G401 (cell line): ENCODE measurements around the gene NOP14. TPM values are rescaled to one million over a fixed set of nuclear protein-coding genes. Genes with fewer than 3 reads are reported as not detected.
"Not testable (repeated sequence)": the region's sequence is repeated elsewhere in the genome, so short reads cannot be mapped to it uniquely, and the experiment has no call there.

Experiments used
- DNase-seq: peaks from one replicate; pipeline ENCODE4 v3.0.0-alpha.2; 2015; ENCODE audit warnings: low spot score
- in situ Hi-C: cut with HindIII; loops from 2 replicates; pipeline ENCODE4 v1.10.0; 2016; ENCODE audit warnings: low sequenced_read_pairs, mixed read lengths
- total RNA-seq: library from RNA; depleted of rRNA; stranded (reverse); fragments of >200 nt; shearing (Covaris generic); gene quantifications from 2 replicates; pipeline ENCODE4 v1.2.3, GENCODE V29; 2014

Gene NOP14
- total RNA-seq, 1 experiment from 2014 or later: 55.4 TPM

DNA sequence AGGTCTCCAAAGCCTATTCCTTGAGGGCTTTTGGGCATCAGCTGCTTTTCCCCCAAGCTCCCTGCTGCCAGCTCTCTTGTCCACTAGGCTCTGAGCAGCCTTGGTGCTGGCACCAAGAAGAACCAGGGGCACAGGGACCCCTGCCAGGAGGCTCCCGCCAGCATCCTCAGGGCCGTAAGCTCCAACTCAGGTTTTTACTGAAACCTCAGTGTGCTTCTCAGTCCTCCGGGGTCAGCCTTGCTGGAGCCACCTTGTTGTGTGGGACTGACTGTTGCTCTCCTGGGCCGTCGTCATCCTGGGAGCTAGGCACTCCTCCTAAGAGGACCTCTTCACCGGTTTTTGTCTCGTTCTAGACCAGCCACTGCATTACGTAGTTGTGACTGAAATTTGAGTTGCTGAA is 38.9 kb downstream of the NOP14 start:
- in situ Hi-C loops: loop anchor here (5.0 kb wide), 1 partner anchor 57 kb away; no protein-coding TSS in a partner anchor
- DNase-seq: no peak

DNA sequence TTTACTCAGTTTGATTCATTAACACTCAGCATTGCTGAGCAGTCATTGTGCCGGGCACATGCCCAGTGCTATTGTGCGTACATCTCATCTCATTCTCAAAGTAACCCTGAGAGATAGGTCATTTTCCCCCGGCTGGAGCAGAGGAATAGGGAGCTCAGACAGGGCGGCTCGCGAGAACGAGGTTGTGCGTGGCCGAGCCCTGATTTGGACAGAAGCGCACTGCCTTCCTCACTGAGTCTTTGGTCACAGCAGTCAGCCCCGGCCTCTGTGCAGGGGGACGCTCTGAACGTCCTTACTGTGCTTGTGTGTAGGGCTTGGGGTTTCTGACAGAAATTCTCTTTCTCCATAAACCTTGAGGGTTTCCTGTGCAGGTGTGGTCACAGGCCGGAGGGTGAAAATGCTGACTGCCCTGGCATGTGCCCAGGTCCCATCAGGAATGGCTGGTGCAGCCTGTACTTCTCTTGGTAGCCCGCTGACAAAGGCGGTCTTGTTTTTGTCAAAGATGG is 39.5 kb downstream of the NOP14 start:
- peak; percentile 77 for DNase-seq
- in situ Hi-C loops: loop anchor here (5.0 kb wide), 1 partner anchor 56 kb away; no protein-coding TSS in a partner anchor

DNA sequence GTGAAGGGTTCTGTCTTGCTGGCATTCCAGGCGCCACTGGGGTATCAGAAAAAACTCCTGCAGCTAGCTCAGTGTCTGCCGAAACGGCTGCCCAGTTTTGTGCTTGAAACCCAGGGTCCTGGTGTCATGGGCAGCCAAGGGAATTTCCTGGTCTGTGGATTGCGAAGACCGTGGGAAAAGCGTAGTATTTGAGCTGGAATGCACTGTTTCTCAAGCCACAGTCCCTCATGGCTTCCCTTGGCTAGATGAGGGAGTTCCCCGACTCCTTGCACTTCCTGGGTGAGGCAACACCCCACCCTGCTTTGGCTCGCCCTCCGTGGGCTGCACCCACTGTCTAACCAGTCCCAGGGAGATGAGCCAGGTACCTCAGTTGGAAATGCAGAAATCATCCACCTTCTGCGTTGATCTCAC is 40.1 kb downstream of the NOP14 start:
- DNase-seq: no peak
- in situ Hi-C loops: loop anchor here (5.0 kb wide), 1 partner anchor 56 kb away; no protein-coding TSS in a partner anchor

DNA sequence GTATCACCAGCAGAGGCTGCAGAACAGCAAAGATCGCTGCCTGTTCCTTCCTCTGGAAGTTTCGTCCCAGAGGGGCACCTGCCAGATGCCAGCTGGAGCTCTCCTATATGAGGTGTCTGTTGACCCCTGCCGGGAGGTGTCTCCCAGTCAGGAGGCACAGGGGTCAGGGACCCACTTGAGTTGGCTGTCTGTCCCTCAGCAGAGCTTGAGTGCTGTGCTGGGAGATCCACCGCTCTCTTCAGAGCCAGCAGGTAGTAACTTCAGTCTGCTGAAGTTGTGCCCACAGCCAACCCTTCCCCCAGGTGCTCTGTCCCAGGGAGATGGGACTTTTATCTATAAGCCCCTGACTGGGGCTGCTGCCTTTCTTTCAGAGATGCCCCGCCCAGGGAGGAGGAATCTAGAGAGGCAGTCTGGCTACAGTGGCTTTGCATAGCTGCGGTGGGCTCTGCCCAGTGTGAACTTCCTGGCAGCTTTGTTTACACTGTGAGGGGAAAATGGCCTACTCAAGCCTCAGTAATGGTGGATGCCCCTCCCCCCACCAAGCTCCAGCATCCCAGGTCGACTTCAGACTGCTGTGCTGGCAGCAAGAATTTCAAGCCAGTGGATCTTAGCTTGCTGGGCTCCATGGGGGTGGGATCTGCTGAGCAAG is 40.6 kb downstream of the NOP14 start:
- not testable (repeated sequence) for DNase-seq

DNA sequence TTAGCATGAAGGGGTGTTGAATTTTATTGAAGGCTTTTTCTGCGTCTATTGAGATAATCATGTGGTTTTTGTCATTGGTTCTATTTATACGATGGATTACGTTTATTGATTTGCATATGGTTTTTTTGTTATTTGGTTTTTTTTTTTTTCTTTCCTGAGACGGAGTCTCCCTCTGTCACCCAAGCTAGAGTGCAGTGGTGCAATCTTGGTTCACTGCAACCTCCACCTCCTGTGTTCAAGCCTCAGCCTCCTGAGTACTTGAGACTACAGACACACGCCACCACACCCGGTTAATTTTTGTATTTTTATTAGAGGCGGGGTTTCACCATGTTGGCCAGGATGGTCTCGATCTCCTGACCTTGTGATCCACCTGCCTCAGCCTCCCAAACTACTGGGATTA is 44.5 kb downstream of the NOP14 start:
- DNase-seq, in situ Hi-C loops: not testable (repeated sequence)

More for the DNA sequence above, 40.6 kb downstream of the NOP14 start:
- in situ Hi-C loops: loop anchor here (5.0 kb wide), 1 partner anchor 55 kb away; no protein-coding TSS in a partner anchor

DNA sequence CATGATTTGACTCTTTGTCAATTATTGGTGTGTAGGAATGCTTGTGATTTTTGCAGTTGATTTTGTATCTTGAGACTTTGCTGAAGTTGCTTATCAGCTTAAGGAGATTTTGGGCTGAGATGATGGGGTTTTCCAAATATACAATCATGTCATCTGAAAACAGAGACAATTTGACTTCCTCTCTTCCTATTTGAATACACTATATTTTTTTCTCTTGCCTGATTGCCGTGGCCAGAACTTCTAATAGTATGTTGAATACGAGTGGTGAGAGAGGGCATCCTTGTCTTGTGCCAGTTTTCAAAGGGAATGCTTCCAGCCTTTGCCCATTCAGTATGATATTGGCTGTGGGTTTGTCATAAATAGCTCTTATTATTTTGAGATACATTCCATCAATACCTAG is 44.9 kb downstream of the NOP14 start:
- DNase-seq: not testable (repeated sequence)

DNA sequence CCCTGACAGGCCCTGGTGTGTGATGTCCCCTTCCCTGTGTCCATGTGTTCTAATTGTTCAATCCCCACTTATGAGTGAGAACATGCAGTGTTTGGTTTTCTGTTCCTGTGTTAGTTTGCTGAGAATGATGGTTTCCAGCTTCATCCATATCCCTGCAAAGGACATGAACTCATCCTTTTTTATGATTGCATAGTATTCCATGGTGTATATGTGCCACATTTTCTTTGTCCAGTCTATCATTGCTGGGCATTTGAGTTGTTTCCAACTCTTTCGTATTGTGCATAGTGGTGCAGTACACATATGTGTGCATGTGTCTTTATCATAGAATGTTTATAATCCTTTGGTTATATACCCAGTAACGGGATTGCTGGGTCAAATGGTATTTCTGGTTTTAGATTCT is 46.5 kb downstream of the NOP14 start:
- DNase-seq, in situ Hi-C loops: not testable (repeated sequence)

More for the DNA sequence above, 44.9 kb downstream of the NOP14 start:
- in situ Hi-C loops: not testable (repeated sequence)

DNA sequence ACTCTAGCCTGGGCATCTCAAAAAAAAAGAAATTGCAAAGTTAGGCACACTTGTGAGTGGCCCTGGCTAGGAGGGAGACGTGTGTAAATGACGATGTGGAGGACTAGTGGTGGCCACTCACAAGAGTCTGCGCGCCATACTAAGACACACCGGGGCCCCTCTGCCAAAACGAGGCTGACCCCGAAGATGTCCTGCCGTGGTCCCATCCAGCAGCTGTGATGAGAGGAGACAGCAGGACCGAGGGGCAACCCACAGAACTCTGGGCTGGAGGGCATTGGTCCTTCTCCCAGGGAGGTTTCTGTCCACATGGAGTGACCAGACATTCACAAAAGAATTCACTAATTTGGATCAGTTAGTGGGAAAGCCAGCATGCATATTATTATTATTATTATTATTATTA is 47.4 kb downstream of the NOP14 start:
- no peak for DNase-seq
- in situ Hi-C loops: no loop called here

DNA sequence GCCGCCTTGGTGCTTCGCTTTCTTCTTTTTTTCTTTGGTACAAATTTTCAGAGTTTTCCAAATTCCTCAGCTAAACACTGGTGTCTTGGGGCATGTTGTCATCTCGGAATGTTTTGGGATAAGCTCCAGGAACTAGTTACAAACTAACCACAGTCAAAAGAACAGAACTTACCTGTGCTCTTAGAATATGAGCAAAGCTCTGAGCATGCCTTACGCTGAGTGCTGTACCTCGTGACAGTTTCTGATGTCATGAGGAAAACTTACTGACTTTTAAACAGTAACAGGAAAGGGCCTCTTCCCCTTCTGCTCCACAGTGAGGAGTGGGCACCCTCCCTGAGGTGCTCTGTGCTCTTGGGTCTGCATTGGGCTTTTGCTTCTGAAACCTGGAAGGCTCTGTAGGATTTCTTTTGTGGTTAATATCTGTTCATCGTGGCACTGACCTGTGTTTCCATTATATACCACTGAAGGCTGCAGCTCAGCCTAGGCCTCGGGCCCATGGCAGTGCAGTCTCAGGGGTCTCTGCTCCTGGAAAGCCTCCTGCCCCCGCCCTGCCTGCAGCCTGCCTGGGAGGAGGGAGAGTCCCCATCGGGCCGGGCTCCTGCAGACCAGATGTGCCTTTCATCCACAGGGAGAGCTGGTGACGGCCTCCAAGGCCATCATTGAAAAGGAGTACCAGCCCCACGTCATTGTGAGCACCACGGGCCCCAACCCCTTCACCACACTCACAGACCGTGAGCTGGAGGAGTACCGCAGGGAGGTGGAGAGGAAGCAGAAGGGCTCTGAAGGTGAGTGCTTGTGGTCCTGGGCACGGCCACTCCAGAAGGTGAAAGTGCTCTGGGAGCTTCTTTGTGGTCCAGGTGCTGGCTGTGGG is 48.7 kb downstream of the NOP14 start:
- in situ Hi-C loops: no loop called here
- DNase-seq: no peak

DNA sequence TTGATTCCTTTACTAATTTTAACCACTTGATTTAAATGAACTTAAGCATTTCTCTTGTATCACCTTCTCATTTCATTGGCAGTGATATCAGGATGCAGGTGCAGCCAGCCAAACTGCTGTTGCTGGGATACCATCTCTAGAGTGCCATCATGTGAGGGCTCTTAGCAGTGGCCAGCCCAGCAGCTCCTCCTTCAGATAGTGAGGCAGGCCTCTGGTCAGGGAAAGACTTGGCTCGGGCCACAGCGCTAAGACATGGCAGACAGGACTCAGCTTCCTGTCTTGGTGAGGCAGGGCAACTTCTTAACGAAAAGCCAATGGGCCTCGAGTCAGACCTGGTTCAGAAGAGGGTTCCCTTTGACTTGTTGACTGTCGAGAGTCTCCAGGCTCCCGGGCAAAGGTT is 50.0 kb downstream of the NOP14 start:
- no peak for DNase-seq
- in situ Hi-C loops: no loop called here

DNA sequence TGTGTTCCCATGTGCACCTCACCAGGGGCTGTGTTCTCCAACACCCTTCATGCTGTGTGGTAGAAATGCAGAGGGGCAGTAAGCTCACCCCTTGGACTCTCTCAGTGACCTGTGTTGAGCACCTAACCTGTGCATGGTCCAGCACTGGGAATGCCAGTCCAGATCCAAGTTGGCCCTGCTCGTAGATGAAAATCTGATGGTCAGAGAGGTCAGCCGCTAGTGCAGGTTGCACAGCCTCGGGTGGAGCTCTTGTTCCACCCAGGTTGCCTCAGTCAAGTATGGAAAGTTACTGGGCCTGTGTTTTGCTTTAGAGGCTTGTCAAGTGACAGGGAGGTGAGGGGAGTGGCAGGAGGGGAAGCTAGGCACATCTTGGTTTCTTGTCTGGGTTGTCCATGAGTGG is 51.3 kb downstream of the NOP14 start:
- in situ Hi-C loops: no loop called here
- no peak for DNase-seq

DNA sequence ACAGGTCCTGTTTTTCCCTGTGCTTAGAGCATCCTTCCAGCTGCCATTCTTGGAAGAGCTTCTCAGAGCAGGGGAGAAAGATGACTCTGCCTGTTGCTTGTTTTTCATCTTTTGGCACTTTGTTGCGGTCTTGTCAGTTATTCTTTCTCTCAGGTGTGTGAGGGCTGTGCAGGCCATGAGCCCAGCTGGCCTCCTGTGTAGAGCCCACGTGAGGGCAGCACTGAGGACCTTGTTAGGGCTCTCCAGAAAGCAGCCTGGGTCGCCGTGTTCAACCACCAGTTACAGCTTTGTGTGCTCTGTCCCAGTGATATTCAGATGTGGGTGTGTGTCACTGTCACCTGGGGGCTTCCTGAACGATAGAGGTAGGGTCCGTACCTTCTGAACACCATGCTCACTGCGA is 52.8 kb downstream of the NOP14 start:
- in situ Hi-C loops: no loop called here
- peak; percentile 47 for DNase-seq

DNA sequence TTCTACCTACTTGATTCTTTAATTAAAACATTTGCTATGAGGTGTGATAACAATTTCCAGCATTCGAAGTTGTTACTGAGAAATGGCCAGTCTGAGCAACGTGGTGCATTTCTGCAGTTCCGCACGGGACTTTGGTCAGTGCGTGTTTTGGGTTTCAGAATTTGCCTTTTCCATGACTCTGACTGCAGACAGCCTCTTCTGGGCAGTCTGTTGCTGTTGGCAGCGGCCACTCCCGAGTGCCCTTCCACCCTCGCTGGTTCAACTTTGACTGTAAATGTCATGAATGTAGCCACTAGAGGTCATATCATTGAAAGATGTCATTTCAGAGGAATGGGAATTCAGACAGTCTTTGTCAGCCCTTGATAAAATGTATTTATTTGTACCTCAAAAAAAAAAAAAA is 53.6 kb downstream of the NOP14 start:
- no peak for DNase-seq
- in situ Hi-C loops: no loop called here

DNA sequence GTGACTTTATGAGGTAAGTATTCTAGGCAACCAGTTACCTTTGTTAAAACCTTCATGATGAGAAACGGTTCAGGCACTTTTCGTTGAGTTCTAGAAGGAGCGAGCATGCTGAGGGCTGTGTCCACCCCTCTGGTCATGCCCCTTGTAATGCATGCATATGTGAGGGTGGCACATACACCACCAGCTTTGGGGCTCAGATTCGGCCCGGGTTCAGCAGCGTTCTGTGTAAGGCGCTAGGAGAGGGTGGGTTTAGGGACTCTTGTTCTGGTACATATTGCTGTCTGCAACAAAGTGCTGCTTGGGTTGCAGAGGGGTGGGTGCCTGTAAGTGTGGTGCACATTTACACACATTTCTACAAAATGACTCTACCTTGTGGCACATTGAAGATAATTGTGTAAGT is 54.5 kb downstream of the NOP14 start:
- in situ Hi-C loops: no loop called here
- no peak for DNase-seq

DNA sequence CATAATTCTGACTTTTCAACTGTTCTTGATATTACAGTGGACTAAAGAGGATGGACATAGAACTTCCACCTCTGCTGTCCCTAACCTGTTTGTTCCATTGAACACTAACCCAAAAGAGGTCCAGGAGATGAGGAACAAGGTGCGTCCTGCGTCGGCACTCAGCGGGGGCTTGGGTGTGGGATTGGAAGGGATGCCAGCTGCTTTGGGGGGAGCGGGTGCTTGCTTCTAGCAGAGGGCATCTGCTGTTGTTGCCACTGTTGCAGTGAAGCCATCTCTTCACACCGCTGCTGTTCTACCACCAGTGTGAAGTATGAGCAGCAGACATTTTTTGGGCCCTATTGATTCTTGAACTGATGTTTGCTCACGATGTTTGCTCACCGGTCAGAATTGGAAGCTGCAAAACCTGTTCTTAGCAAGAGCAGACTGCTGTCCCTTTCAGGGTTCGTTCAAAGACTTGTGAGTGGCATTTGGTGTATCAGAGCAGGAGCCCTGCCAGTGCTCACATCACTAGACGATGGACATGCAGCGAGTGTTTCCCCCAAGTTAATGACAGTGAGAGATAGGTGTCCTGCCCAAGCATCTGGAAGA is 55.4 kb downstream of the NOP14 start:
- DNase-seq: no peak
- in situ Hi-C loops: no loop called here

DNA sequence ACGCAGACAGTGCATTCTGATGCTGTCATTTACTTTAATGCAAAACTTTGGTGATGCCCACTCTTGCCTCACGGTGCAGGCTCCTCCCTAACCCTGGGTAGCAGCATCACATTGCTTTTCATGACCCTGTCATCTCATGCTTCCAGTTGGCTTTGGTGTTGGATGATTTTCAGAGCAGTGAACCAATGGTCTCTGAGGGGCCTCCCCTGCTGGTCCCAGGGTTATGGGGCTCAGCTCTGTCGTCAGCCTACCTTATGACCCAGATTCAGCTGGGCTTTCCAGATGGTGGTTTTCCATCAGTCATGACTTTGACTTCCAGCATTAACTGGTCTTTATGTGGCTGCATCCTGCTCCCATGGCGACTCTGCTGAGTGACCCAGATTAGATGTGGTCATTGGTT is 56.0 kb downstream of the NOP14 start:
- in situ Hi-C loops: no loop called here
- DNase-seq: no peak

DNA sequence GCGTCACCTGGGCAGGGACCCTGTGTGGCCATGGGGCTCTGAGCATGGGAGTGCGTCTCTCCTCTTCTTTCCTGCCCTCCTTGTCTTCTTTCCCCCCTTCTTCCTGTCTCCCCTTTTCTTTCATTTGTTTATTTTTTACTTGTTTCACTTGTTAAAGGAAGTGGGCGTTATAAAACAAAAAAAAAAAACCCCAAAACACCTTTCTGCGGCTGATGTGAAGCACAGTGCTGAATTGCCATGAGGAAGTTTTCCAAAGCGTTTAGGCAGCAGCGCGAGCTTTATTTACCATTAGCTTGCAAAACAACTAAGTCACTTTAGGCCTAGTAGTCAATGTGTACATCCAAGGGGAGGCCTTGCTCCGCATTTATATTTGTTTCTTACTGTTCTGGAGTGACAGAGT is 57.0 kb downstream of the NOP14 start:
- in situ Hi-C loops: no loop called here
- DNase-seq: no peak

DNA sequence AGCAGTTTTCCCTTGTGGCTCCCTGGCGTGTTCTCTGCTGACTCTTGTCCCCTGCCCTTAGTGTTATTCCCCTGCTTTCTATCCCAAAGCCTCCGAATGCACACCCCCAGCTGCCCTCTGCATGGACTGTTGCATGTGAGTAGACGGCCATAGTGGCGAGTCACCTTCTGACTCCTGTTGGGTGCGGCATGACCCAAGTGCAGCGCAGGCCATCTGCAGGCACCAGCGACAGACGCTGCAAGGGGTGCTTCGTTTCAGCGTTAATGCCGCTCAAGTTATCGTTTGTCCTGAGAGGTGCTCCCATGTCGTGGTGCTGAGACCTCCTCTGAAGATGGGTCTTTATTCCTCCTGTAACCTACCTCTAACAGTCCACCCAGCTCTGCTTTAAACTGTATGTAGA is 57.7 kb downstream of the NOP14 start:
- DNase-seq: no peak
- in situ Hi-C loops: no loop called here

DNA sequence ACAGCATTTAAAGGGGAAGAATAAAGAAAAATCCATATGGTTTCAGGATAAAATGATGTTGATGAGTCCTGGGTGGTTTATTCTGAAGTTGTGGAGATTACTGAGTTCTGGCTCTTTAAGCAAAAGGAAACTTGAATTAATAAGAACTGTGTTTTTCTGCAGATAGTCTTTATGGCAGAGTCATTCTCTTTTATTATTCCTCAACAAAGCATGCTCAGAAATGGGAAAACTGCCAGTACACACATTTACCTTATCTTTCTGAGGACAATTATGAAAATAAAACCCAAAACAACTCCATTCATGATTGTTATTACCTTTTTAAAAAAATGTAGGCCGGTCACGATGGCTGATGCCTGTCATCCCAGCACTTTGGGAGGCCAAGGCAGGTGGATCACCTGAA is 61.1 kb downstream of the NOP14 start:
- no peak for DNase-seq
- in situ Hi-C loops: no loop called here

DNA sequence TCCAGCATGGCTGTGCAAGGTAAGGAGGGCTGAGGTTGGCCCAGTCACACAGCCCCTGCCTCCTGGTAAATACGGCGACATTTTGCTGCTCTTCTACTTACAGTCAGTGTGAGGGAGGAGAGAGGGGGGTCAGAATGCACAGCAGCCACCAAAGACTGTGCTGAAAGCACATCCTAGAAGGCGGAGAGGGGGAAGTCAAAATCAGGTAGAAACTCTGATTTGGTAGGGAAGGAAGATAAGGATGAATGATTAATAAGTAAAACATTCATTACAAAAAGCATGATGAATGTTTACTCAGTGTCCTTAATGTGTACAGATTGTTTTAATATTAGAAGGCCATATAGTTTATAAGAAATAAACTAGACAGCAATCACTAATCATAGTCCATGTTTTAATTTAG is 62.0 kb downstream of the NOP14 start:
- in situ Hi-C loops: no loop called here
- DNase-seq: no peak
